Body of pancreas (tissue), 4 donors: ENCODE results near the gene GDPD4.

Experiments
- CTCF ChIP-seq, 7 experiments: fragments of 450-650 bp in 4 of 7; fragments of 200-600 bp in 3 of 7; sonication (generic) in 3 of 7; IDR thresholded peaks; one replicate each; pipeline ENCODE4 v1.5.1; 2016 to 2019; ENCODE audit warnings: antibody characterized with exemption in 7 of 7
- POLR2A ChIP-seq, 3 donors: fragments of 450-650 bp; IDR thresholded peaks; one replicate each; pipeline ENCODE4 v1.6.1; 2016; ENCODE audit warnings: antibody characterized with exemption in 3 of 3, mild to moderate bottlenecking in 2 of 3

- no peak for TF ChIP-seq CTCF (IDR thresholded peaks at IDR 0.05)
- no peak for TF ChIP-seq POLR2A (IDR thresholded peaks at IDR 0.05)
Measured at GRCh38 chr11:77184136-77184860, 117.2 kb downstream of the GDPD4 start.
